Brain pericyte (primary cell): ENCODE results near the gene PPP1R14D.
"Not testable (repeated sequence)": the region's sequence is repeated elsewhere in the genome, so short reads cannot be mapped to it uniquely, and the experiment has no call there.

Source experiments
- DNase-seq: peaks from one replicate; pipeline ENCODE4 v3.0.0-alpha.2; 2012; ENCODE audit warnings: low read depth, low spot score

Gene PPP1R14D, protein sequence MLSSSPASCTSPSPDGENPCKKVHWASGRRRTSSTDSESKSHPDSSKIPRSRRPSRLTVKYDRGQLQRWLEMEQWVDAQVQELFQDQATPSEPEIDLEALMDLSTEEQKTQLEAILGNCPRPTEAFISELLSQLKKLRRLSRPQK

DNA sequence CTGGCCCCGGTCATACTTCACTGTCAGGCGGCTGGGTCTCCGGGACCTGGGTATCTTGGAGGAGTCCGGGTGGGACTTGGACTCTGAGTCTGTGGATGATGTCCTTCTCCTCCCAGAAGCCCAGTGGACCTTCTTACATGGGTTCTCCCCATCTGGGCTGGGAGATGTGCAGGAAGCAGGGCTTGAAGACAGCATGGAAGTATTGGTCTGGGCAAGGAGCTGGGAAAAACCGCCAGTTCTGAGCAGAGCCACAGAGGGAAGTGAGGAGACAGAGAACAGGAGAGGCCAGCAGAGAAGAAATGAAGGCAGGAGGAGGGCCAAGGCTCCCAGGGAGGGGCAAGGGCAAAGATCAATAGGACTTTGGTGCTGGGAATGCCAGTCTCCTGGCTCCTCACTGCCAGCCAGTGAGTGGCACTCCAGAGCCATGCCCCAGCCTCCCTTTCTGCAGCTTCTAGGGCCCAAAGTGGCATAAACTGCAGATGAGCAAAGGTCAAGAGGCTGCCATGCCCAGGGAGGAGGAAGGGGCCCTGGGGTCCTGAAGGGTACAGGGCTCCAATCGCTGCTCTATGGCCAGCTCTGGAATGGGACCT lies at the start of gene PPP1R14D:
Gene PPP1R14D, minus strand, starts transcription at position 262 of the 590 bp plus-strand sequence. Its CDS starts 67 bp downstream, at position 195.
- no peak for DNase-seq

DNA sequence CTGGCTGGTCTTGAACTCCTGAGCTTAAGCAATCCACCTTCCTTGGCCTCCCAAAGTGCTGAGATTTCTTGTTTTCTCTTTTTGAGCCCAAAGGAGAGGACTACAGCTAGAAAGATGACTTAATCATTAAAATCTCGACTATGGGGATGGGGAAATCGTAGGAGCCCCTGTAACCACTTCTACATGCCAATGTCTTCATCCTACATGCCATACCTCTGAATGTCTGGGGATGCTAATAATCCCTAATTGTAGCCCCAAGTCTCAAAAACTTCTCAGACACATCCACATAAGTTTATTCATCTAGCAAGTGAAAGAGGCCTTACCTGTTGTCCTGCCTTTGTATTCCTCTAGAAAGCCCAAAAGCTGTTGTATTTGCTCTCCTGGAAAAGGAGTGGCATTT lies 49.2 kb upstream of the PPP1R14D start:
- DNase-seq: no peak

DNA sequence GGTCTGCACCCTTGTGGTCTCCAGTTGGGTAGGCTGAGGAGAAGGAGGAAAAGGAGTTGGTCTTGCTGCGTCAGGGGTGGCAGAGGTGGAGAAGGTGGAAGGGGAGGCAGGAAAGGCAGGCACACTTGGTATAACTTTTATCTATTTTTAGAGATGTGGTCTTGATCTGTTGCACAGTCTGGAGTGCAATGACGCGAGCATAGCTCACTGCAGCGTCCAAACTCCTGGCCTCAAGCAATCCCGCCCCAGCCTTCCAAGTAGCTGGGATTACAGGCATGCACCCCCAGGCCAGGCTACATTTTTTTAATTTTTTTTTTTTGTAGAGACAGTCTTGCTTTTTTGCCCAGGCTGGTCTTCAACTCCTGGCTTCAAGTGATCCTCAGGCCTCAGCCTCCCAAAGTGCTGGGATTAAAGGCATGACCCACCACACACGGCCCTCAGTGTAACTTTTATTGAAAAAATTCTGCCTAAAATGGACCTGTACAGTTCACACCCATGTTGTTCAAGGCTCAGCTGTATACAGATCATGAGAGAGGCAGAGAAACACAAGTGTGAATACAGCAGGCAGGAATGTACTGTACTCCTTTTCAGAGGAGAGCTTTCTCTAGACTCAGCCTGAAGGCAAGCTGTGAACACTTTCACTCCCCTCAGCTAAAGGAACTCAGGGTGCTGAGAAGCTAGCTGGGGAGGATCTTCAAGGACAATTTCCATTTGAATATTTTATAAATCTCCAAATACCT lies 47.7 kb upstream of the PPP1R14D start:
- DNase-seq: no peak

DNA sequence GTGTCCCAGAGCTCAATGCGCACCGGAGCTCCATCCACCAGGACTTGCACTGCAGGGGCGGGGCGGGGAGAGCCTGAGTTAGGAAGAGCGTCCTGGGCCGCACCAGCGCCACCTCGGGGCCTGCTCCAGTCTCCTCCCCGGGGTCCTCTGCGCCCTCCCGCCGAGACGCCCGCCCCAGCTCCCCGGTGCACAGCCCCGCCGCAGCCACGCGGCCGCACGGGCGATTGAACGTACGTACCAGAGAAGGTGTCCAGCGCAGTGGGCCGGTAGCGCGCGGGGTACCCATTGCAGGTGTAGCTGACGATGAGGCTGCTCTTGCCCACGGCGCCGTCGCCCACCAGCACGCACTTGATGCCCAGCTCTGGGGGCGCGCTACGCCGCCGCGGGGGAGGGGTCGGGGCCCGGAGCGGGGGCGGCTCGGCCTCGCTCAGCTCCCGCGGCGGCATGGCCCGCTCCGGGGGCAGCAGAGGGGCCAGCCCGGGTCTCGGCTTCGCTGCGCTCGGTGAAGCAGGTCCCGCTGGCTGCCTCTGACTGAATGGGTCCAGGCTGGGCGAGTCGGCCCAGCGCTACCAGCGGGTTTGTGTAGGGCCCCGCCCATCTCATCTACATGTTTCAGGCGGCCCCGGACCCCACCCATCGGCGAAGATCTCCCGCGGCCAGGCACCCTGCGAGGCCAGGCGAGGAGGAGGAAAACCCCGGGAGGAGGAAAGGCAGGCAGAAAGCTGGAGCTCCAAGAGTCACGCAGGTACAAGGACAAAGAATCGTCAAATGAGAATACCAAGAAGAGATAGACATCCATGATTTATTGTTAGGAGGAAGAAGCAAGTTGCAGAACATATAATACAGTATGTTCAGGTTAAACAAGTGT lies 45.4 kb upstream of the PPP1R14D start, which contains the start of gene RHOV:
Gene RHOV, minus strand, starts transcription at position 541 of the 868 bp plus-strand sequence. Its CDS starts 95 bp downstream, at position 446.
- DNase-seq: no peak

DNA sequence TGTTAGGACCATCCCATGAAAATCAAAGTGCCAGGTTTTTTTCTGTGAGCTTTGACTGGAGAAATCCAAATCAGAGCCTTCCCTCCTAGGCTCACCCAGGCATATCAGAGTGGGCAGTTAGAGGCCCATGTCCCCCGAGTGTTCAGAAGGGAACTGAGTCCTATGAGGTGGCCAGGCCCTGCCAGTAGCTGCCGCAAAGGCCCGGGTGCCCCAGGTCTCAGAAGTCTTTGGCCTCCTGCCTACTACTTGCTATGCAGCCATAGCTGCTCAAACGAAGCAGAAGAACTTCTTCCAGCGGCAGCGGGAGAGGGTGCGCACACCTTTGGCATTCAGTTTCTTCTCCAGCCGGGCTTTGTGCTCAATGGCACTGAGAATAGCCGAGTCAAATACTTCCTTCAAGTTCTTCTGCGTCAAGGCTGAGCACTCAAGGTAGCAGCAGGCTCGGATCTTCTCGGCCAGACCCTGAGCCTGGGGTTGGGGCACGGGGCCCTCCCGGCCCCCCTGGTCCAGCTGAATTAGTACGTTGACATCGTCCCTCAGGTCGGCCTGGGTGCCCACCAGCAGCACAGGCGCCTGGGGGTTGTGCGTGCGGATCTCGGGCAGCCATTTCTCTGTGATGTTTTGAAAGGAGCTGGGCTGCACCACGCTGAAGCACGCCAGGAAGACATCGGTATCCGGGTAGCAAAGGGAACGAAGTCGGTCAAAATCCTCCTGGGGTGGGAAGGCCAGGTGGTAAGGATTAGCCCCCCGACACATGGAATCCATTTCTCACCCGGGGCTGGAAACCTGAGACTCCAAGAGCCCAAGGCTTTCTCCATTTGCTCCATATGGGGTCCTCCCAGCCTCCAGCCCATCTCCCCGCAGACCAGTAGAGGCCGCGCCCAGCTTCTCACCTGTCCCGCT lies 44.5 kb upstream of the PPP1R14D start:
- DNase-seq: no peak

DNA sequence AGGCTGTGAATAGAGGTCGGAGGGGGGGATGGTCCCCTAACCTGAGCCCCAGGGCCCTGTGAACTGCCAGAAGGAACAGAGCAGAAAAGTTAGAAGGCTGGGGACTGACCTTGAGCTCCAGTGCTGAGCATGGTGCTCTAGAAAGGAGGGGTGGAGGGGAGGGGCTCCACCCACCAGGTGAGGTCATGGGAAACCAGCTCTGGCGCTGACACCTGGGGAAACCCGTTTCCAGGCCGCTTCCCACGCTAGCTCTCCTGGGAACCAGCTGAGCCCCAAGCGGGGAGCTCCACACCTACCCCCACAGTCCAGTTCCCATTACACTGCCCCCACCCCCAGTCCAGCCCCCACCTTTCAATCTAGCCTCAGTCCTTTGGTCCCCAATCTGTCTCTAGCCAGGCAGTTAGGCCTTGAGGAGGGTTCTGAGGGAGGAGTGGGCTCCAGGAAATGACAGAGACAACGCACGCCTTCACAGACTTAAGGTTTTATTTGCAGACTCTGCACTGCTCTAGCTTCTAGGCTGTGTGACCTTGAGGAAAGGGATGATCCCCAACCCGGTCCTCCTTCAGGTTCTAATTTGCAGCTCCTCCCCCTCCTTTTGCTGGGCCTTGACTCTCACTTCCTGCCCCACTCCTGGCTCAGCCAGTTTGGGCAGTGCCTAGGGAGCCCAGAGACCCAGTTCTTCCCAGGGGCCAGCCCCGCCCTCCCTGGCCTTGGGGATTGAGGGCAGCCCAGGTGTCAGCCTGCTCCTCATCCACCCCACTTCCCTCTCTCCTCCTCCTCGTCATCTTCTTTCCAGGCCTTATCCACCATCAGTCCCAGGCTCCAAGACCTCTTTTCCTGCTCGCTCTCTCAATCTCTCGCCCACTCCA lies 43.5 kb upstream of the PPP1R14D start:
- DNase-seq: no peak

DNA sequence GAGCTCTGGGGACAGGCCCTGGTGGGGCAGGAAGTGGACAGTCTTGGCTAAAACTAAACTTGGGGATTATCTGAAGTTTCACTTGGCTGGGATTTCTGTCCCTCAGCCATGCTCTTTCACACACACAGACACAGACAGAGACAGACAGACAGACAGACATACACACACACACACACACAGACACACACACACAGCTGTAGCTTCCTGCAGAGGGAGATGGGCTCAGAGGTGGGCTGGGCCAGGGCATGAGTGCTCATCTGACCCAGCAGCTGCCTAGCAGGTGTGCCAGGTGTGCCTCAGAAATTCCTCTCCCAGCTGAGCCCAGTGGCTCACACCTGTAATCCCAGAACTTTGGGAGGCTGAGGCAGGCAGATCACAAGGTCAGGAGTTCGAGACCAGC lies 42.2 kb upstream of the PPP1R14D start:
- no peak for DNase-seq

DNA sequence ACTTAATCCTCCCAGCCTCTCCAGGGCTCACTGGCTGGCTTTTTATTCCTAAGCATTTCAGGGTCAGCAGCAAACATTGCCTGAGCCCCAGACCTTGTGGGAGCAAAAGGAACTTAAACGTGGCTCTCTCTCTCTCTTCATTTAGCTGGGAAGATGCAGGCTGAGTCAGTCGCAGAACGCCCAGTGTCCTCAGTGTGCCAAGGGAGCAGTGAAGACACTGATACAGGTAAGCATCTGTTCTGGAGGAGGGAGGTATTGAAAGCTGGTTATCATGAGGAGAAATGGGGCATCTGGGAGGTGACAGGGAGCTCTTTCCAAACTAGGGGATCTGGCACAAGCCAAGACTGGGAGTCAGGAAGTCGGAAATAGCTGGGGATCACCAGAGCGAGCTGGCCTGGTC lies 41.2 kb upstream of the PPP1R14D start:
- DNase-seq: no peak

DNA sequence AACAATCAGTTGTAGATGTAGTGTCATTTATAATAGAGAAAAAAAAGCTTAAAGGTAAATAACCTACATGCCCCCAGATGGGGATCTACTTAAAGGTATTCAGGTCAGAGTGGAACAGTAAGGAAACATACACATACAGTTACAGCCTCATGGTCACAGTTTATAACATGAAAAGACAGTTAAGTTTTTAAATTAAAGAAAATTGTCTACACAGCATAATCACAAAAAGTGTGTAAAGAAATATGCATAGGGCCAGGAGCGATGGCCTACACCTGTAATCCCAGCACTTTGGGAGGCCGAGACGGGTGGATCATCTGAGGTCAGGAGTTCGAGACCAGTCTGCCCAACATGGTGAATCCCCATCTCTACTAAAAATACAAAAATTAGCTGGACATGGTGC lies 38.7 kb upstream of the PPP1R14D start:
- DNase-seq: no peak

DNA sequence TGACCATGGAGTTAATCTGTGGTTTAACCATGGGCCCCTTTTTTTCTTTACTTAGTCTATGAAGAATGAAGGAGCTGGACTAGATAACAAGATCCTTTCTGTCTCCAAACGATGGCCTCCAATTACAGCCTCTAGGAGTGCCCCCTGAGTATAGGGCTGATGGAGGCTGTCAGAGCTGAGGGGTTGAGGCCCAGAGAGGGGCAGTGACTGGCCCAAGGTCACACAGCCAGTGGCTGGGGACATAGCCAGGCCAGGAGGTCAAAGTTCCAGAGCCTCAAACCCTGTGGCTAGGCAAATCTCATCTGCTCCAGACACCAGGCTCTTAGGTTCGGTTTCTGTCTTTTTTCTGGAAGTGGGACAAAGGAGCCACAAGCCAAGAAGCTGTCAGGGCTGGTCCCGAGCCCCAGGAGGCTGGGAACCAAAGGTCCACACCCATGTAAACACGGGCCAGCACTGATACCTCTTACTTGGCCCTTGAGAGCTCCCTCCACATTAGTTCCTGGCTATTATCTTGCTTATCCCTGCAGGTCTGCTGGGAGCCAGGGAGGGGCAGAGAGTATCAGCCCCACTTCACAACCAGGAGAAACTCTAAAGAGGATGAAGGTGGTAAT lies 35.3 kb upstream of the PPP1R14D start:
- DNase-seq: no peak

DNA sequence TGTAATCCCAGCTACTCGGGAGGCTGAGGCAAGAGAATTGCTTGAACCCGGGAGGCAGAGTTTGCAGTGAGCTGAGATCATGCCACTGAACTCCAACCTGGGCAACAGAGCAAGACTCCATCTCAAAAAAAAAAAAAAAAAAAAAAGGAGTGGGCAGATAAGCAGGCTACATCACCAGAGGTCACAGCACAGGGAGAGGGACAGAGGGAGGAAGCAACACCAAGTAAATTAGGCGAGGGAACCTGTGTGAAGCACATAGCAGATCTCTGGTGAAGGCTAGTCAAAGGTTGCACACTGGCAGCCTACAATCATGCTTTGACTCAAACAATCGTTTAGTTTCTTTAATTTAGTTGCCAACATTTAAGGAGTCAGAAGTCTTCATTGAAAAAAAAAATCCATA lies 32.6 kb upstream of the PPP1R14D start:
- DNase-seq: not testable (repeated sequence)

DNA sequence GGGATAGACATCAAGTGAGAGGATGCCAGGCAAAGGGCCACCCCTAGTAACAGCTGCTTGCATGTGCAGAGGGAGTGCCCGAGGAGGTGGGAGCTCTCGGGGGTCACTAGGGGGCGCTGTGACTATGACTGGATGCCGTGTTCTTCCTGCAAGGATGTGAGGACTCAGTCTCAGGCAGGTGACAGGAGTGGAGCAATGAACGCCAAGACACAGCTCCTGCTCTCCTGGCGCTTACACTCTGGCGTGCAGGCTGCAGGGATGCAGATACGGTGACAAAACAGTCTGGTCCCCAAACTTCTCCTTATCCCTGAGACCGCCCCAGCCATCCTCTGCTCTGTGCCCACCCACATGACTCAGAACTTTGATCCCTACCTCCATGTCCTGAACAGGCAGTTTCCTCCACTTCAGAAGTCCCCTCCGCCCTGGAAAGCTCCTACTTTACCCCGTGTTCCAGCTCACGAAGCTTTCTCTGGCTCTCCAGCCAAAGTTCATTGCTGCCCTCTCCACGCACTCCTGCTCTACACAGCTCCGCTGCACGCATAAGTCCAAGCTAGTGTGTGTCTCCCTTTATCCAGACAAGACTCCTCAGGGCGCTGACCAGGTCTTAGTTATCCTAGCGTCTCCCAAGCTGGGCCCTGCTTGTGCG lies 30.8 kb upstream of the PPP1R14D start:
- DNase-seq: no peak

DNA sequence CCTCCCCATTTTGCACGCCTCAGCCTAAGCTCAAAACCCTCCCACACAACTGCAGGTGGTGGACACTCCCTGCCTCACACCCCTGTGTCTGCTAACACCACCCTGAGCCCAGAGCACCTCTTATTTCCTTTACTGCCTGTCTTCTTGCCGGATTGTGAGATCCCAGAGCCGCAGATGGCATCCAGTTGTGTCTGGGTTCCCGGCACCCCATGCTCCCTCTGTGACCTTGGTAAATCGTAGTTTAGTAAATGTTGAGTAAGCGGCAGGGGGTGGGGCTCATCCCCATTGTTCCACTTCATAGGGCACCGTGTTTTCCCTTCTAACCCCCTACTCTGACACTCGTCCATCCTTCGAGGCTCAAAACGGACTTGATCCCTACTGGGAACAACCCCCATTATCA lies 30.2 kb upstream of the PPP1R14D start:
- no peak for DNase-seq

DNA sequence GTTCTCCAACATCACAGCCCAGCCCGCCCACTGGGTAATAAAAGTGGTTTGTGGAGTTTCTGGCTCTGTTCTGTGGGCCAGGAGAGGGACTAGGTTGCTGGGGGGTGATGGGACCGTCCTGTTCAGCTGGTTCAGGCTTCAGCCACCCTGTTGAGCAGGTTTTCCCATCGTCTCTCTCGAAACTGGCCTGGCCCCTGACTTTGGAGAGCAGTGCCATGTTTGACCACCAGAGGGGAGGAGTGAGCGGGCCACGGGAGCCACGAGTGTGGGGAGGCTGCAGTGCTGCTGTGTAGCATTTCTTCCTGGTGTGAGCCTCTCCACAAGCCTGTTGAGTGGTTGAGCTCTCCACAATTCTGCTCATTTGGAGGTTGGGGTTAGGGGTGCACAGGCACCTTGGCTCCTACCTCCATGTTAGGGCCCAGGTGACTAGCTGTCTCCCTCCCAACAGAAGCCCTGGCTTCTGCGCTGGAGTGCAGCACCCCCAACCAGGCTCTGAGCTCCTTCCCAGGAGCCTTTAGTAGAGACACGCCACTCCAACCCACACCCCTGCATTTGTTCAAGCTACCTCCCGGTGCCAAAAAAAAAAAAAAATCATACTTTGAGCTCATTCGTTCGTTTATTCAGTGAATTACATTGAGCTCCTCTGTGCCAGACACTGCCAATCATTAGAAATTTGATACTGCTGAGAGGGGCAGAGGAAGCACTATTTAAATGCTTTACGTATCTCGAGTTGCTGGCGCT lies 29.3 kb upstream of the PPP1R14D start:
- DNase-seq: peak; percentile 37

DNA sequence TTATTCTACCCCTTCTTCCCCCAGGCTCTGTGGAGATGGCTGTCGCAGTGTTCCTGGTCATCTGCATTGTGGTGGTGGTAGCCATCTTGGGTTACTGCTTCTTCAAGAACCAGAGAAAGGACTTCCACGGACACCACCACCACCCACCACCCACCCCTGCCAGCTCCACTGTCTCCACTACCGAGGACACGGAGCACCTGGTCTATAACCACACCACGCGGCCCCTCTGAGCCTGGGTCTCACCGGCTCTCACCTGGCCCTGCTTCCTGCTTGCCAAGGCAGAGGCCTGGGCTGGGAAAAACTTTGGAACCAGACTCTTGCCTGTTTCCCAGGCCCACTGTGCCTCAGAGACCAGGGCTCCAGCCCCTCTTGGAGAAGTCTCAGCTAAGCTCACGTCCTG lies 28.2 kb upstream of the PPP1R14D start:
- DNase-seq: no peak

DNA sequence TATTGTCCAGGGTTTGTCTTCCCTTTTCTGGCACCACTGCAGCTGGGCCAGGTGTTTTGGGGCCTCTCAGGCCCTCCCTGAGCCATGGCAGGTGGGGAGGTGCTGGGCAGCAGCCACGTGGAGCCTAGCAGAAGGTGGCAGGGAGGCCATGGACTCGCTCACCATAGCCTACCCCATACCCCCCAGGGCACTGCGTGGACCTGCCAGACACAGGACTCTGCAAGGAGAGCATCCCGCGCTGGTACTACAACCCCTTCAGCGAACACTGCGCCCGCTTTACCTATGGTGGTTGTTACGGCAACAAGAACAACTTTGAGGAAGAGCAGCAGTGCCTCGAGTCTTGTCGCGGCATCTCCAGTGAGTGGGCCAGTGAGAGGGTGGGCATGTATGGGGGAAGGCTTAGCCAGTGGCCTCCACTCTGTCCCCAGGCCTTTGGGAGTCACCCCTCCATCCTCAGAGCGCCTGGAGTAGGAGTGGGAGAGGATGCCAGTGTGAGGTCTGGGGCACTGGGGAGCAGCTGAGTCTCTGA lies 27.3 kb upstream of the PPP1R14D start:
- no peak for DNase-seq

DNA sequence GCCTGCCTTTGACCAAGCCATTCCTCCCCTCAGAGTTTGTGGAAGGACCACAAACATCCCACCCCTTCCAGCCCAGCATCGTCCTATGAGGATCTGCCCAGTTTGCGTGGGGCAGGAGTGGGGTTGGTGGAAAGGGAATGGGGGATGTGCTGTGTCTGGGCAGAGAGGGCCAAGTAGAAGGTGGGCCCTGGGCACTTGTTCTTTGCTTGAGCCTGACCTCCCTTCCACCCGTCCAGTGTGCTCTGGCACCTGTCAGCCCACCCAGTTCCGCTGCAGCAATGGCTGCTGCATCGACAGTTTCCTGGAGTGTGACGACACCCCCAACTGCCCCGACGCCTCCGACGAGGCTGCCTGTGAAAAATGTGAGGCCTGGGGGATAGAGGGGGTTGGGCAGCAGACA lies 25.7 kb upstream of the PPP1R14D start:
- DNase-seq: no peak

DNA sequence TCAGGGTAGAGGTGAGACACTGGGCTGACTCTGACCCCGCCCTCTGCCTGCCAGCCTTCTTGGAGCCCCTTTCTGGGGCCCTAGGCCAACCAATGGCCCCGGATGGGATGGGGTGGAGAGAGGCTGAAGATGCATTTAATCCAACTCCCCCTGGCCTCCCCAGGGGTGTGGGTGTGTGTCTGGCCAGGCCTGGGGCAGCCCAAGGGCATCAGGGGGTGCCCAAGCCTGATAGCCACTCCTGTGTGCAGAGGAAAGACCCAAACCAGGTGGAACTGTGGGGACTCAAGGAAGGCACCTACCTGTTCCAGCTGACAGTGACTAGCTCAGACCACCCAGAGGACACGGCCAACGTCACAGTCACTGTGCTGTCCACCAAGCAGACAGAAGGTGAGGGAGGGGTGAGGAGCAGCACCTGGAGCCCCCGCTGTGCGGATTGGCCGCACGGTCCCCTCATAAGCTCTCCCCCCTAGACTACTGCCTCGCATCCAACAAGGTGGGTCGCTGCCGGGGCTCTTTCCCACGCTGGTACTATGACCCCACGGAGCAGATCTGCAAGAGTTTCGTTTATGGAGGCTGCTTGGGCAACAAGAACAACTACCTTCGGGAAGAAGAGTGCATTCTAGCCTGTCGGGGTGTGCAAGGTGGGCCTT lies 24.9 kb upstream of the PPP1R14D start:
- DNase-seq: no peak
